Thyroid gland (tissue), 4 donors: ENCODE results near the gene PTPN14.

ENCODE experiments used
- POLR2A ChIP-seq, 2 donors: fragments of 450-650 bp; IDR thresholded peaks; one replicate each; pipeline ENCODE4 v1.6.1; 2017; ENCODE audit warnings: antibody characterized with exemption in 2 of 2, mild to moderate bottlenecking in 2 of 2, moderate library complexity in 1 of 2
- TF ChIP-seq, protein P1 (sequence below), 6 experiments: fragments of 200-600 bp in 3 of 6; fragments of 450-650 bp in 3 of 6; sonication (generic) in 3 of 6; IDR thresholded peaks; one replicate each; pipeline ENCODE4 v1.5.1; 2016 to 2019; ENCODE audit warnings: antibody characterized with exemption in 6 of 6, mild to moderate bottlenecking in 2 of 6, inconsistent platforms in 1 of 6, moderate library complexity in 1 of 6

DNA sequence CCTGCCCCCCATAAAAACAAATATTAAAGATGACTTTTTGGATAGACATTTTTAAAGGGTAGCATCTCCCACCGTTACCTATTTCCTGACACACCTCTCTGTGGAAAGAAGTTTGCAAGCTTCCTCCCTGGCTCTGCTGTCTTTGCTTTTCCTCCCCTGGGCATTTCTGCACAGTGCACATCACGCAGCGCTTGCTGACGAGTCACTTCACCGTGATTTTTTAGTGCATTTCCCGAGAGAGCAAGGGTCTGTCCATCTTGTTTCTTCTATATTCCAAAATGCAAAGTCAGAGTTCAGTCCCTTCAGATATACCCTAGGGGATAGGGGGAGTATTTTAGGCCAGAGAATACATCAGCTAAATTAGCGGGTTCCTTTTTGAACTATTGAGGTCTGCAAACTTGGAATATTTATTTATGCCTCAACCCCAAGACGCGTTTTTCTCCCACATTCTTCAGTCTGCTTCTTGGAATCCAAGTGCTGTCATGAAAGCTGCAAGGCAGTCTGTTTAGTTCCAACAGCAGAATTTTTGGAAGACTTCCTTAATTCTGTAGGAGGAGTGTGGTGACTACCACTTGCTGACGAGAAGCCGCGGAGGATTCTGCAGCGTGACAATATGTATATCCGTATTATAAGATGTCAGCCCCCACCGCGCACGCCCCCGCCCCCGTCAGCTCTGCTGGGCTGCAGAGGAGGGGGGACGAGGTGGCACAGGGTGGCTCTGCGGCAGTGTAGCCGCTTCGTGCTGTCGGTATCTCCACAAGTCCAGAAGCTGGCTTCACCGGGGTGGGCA is 248.1 kb downstream of the PTPN14 start:
- TF ChIP-seq, protein P1, sequence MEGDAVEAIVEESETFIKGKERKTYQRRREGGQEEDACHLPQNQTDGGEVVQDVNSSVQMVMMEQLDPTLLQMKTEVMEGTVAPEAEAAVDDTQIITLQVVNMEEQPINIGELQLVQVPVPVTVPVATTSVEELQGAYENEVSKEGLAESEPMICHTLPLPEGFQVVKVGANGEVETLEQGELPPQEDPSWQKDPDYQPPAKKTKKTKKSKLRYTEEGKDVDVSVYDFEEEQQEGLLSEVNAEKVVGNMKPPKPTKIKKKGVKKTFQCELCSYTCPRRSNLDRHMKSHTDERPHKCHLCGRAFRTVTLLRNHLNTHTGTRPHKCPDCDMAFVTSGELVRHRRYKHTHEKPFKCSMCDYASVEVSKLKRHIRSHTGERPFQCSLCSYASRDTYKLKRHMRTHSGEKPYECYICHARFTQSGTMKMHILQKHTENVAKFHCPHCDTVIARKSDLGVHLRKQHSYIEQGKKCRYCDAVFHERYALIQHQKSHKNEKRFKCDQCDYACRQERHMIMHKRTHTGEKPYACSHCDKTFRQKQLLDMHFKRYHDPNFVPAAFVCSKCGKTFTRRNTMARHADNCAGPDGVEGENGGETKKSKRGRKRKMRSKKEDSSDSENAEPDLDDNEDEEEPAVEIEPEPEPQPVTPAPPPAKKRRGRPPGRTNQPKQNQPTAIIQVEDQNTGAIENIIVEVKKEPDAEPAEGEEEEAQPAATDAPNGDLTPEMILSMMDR (IDR thresholded peaks at IDR 0.05): no peak
- TF ChIP-seq POLR2A (IDR thresholded peaks at IDR 0.05): no peak
